Stomach smooth muscle (tissue), 2 donors: ENCODE data around the gene ASMT.

ENCODE experiments used
- H3K27ac ChIP-seq: one replicate; pipeline ENCODE4 v1.7.0; 2013; ENCODE audit warnings: mild to moderate bottlenecking, low read length, inconsistent platforms
- H3K27me3 ChIP-seq, 2 donors: one replicate each; pipeline ENCODE4 v1.7.0; 2013; ENCODE audit warnings: low read length in 2 of 2; ENCODE audit not compliant: insufficient read depth in 2 of 2, control insufficient read depth in 1 of 2
- H3K36me3 ChIP-seq, 2 donors: one replicate each; pipeline ENCODE4 v1.7.0; 2013; ENCODE audit warnings: low read length in 2 of 2; ENCODE audit not compliant: control insufficient read depth in 2 of 2, insufficient read depth in 2 of 2
- H3K4me1 ChIP-seq: one replicate; pipeline ENCODE4 v1.7.0; 2013; ENCODE audit warnings: low read length; ENCODE audit not compliant: control insufficient read depth, insufficient read depth
- H3K4me3 ChIP-seq, 2 donors: one replicate each; pipeline ENCODE4 v1.7.0; 2013; ENCODE audit warnings: low read length in 2 of 2
- H3K9ac ChIP-seq, 2 donors: one replicate each; pipeline ENCODE4 v1.7.0; 2013; ENCODE audit warnings: low read length in 2 of 2, mild to moderate bottlenecking in 1 of 2
- H3K9me3 ChIP-seq, 2 donors: one replicate each; pipeline ENCODE4 v1.7.0; 2013; ENCODE audit warnings: low read length in 2 of 2; ENCODE audit not compliant: control insufficient read depth in 2 of 2
- donor health status: healthy.
- donor health status: Pancreatic carcinoma.

The ASMT gene

GRCh38 chrX:1598021-1598875, 16.6 kb upstream of the ASMT start:
- Histone ChIP-seq H3K4me3 (no peak overlapping the region), H3K36me3 (peaks cover 75 to 84% of the 10 kb centered on the region in 2 donors), H3K9me3 (no peaks in the 10 kb centered on the region), H3K4me1 (peaks cover 14% of the 10 kb centered on the region), H3K27me3 (no peaks in the 10 kb centered on the region), H3K9ac (no peak overlapping the region), H3K27ac (no peak overlapping the region)

GRCh38 chrX:1598876-1599790, 15.7 kb upstream of the ASMT start:
- H3K9ac ChIP-seq: no peak overlapping the region
- no peak overlapping the region for H3K27ac ChIP-seq
- no peaks in the 10 kb centered on the region for H3K27me3 ChIP-seq
- no peak overlapping the region for H3K4me3 ChIP-seq
- no peaks in the 10 kb centered on the region for H3K9me3 ChIP-seq
- H3K4me1 ChIP-seq: peaks cover 6% of the 10 kb centered on the region
- H3K36me3 ChIP-seq: peaks cover 71 to 78% of the 10 kb centered on the region in 2 donors

- Histone ChIP-seq H3K4me1 (peaks cover 5% of the 10 kb centered on the region), H3K27me3 (no peaks in the 10 kb centered on the region), H3K36me3 (peaks cover 73 to 74% of the 10 kb centered on the region in 2 donors), H3K27ac (no peak overlapping the region), H3K9ac (no peak overlapping the region), H3K4me3 (no peak overlapping the region), H3K9me3 (no peaks in the 10 kb centered on the region)
Measured at GRCh38 chrX:1599791-1600405, 15.0 kb upstream of the ASMT start.

DNA sequence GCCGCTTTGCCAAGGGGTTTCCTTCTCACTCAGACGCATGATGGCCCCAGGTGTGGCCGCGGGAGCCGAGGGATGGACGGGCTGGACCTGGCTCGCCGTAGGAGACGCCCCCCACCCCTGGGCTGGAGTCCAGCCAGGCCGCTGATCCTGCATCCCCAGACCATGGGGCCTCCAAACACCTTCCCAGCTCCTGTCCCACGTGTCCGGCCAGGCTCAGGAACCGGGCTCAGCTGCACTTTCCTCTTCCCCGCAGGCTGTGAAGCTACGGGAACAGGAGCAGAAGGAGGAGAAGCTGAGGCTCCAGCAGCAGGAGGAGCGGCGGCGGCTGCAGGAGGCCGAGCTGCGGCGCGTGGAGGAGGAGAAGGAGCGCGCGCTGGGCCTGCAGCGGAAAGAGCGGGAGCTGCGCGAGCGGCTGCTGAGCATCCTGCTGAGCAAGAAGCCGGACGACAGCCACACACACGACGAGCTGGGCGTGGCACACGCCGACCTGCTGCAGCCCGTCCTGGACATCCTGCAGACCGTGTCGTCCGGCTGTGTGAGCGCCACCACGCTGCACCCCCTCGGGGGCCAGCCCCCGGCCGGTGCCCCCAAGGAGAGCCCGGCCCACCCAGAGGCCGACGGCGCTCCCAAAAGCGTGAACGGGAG, 14.3 kb upstream of the ASMT start:
- Histone ChIP-seq H3K4me1 (peaks cover 3% of the 10 kb centered on the region), H3K27me3 (no peaks in the 10 kb centered on the region), H3K27ac (no peak overlapping the region), H3K9ac (no peak overlapping the region), H3K9me3 (no peaks in the 10 kb centered on the region), H3K36me3 (peaks cover 67 to 68% of the 10 kb centered on the region in 2 donors), H3K4me3 (no peak overlapping the region)

- Histone ChIP-seq H3K27me3 (no peaks in the 10 kb centered on the region), H3K36me3 (peaks cover 61% of the 10 kb centered on the region in 2 donors), H3K9me3 (no peaks in the 10 kb centered on the region), H3K9ac (no peak overlapping the region), H3K4me3 (no peak overlapping the region), H3K27ac (no peak overlapping the region), H3K4me1 (no peaks in the 10 kb centered on the region)
Measured at GRCh38 chrX:1601051-1601767, 13.7 kb upstream of the ASMT start.

GRCh38 chrX:1601768-1602085, 13.1 kb upstream of the ASMT start:
- no peak overlapping the region for H3K4me3 ChIP-seq
- H3K36me3 ChIP-seq: peaks cover 55 to 59% of the 10 kb centered on the region in 2 donors

DNA sequence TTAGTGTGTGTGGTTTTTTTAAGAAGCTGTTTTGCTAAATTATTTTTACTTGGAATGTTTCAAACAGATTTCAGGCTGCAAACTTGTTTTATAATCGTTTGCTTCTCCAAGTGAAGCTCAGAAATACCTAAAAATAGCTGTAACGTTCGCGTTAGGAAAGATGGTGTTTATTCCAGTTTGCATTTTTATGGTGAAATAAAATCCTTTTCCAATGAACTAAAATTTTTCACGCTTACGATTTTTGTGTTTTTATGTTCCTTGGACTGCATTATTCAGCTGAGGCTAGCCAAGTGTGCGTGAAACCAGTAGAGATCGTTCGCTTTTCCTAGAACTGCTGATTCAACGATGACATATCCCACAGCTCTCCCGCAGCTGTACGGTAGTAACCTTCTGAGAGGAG, 12.6 kb upstream of the ASMT start:
- H3K4me3 ChIP-seq: no peak overlapping the region
- peaks cover 50 to 53% of the 10 kb centered on the region in 2 donors for H3K36me3 ChIP-seq
- no peaks in the 10 kb centered on the region for H3K27me3 ChIP-seq
- H3K27ac ChIP-seq: no peak overlapping the region
- no peaks in the 10 kb centered on the region for H3K9me3 ChIP-seq
- no peak overlapping the region for H3K9ac ChIP-seq
- no peaks in the 10 kb centered on the region for H3K4me1 ChIP-seq

More at GRCh38 chrX:1601768-1602085, 13.1 kb upstream of the ASMT start:
- H3K4me1 ChIP-seq: no peaks in the 10 kb centered on the region
- H3K27me3 ChIP-seq: no peaks in the 10 kb centered on the region
- no peak overlapping the region for H3K9ac ChIP-seq
- H3K27ac ChIP-seq: no peak overlapping the region
- H3K9me3 ChIP-seq: no peaks in the 10 kb centered on the region

DNA sequence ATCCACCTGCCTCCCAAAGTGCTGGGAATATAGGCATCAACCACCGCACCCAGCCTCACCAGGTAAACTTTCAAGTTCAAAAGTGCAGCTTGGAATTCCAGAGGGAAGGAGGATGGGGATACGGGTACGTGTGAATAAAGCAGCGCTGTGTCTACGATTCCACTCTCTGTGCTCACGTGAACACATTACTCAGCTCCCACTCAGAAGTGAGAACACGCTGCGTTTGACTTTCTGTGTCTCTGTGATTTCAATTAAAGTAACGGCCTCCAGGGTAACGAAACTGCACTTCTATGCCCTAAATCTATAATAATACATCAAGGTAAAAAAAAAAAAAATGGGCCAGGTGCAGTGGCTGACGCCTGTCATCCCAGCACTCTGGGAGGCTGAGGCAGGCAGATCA, 8.4 kb upstream of the ASMT start:
- Histone ChIP-seq H3K4me3 (no peak overlapping the region), H3K36me3 (peaks cover 18 to 19% of the 10 kb centered on the region in 2 donors), H3K27ac (no peak overlapping the region), H3K9ac (no peak overlapping the region), H3K27me3 (no peaks in the 10 kb centered on the region), H3K4me1 (no peaks in the 10 kb centered on the region), H3K9me3 (no peaks in the 10 kb centered on the region)

- Histone ChIP-seq H3K4me3 (no peak overlapping the region), H3K27me3 (no peaks in the 10 kb centered on the region), H3K9me3 (no peaks in the 10 kb centered on the region), H3K27ac (no peak overlapping the region), H3K36me3 (peaks cover 0 to 1% of the 10 kb centered on the region in 2 donors), H3K9ac (no peak overlapping the region), H3K4me1 (no peaks in the 10 kb centered on the region)
Measured at GRCh38 chrX:1609311-1609710, 5.5 kb upstream of the ASMT start.

DNA sequence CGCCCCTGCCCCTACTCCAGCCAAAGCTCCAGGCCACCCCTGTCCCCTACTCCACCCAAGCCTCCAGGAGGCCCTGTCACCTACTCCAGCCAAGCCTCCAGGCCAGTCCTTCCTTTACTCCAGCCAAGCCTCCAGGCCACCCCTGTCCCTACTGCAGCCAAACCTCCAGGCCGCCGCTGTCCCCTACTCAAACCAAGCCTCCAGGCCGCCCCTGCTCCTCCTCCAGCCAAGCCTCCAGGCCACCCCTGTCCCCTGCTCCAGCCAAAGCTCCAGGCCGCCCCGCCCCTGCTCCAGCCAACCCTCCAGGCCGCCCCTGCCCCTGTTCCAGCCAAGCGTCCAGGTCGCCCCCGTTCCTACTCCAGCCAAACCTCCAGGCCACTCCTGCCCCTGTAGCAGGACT, 5.1 kb upstream of the ASMT start:
- Histone ChIP-seq H3K36me3 (no peaks in the 10 kb centered on the region), H3K4me3 (no peak overlapping the region), H3K9me3 (no peaks in the 10 kb centered on the region), H3K9ac (no peak overlapping the region), H3K4me1 (no peaks in the 10 kb centered on the region), H3K27me3 (no peaks in the 10 kb centered on the region), H3K27ac (no peak overlapping the region)
